HG03521 (cell line): ENCODE measurements around the gene MYBPC3.
A peak's percentile ranks its signal among the peaks of the same experiment; 100 is the strongest.

ENCODE experiments used
- ATAC-seq: cut with Tn5 transposase; IDR thresholded peaks from one replicate; pipeline ENCODE4 v1.9.1; 2021; ENCODE audit warnings: mild to moderate bottlenecking, moderate library complexity; ENCODE audit not compliant: unreplicated experiment

Gene MYBPC3

GRCh38 chr11:47352556-47352955 lies at the start of gene MYBPC3:
Gene MYBPC3 (minus strand): TSS chr11:47352702. CDS start chr11:47352647, 55 bp downstream.
- no peak for ATAC-seq

GRCh38 chr11:47400768-47401279 lies 48.3 kb upstream of the MYBPC3 start:
- peak; percentile 56 for ATAC-seq

- peak; percentile 37 for ATAC-seq
These were observed 47.6 kb upstream of the MYBPC3 start for GRCh38 chr11:47399860-47400767.

GRCh38 chr11:47398551-47398950 lies 46.0 kb upstream of the MYBPC3 start:
- no peak for ATAC-seq

- ATAC-seq: no peak
These were observed 45.5 kb upstream of the MYBPC3 start for GRCh38 chr11:47398011-47398410.

- ATAC-seq: no peak
These were observed 43.5 kb upstream of the MYBPC3 start for GRCh38 chr11:47396049-47396320.

GRCh38 chr11:47395223-47396048 lies 42.9 kb upstream of the MYBPC3 start:
- ATAC-seq: no peak

- peak; percentile 38 for ATAC-seq
These were observed 42.1 kb upstream of the MYBPC3 start for GRCh38 chr11:47394322-47395222.

GRCh38 chr11:47394050-47394321 lies 41.5 kb upstream of the MYBPC3 start:
- no peak for ATAC-seq

- ATAC-seq: no peak
These were observed 40.9 kb upstream of the MYBPC3 start for GRCh38 chr11:47393163-47394049.

GRCh38 chr11:47392546-47393162 lies 40.2 kb upstream of the MYBPC3 start:
- ATAC-seq: no peak

- ATAC-seq: no peak
These were observed 39.4 kb upstream of the MYBPC3 start for GRCh38 chr11:47391711-47392432.

- no peak for ATAC-seq
These were observed 38.6 kb upstream of the MYBPC3 start for GRCh38 chr11:47391077-47391583.

GRCh38 chr11:47390422-47390760 lies 37.9 kb upstream of the MYBPC3 start:
- no peak for ATAC-seq

GRCh38 chr11:47389577-47390421 lies 37.3 kb upstream of the MYBPC3 start:
- no peak for ATAC-seq

- no peak for ATAC-seq
These were observed 36.4 kb upstream of the MYBPC3 start for GRCh38 chr11:47388697-47389576.
